ENCODE data around the gene RSKR.
"Not testable (repeated sequence)": the region's sequence is repeated elsewhere in the genome, so short reads cannot be mapped to it uniquely, and the experiment has no call there.

Gene RSKR

GRCh38 chr17:28577466-28577824, 36.5 kb downstream of the RSKR start:
- DNase-seq (no peak), ATAC-seq (no peak)

- ATAC-seq (peak; percentile 94), DNase-seq (peak; percentile 99)
These were observed 37.1 kb downstream of the RSKR start, which contains the start of gene ALDOC for GRCh38 chr17:28576758-28577465. Gene ALDOC, minus strand, starts transcription at chr17:28576895. Its CDS starts 1,363 bp downstream, at chr17:28575532.

GRCh38 chr17:28576016-28576415, 38.0 kb downstream of the RSKR start:
- DNase-seq, ATAC-seq: not testable (repeated sequence)

- no peak for ATAC-seq
These were observed 38.7 kb downstream of the RSKR start for GRCh38 chr17:28575126-28575795.

GRCh38 chr17:28574526-28574925, 39.5 kb downstream of the RSKR start:
- ATAC-seq, result no peak
- no peak for DNase-seq

More at GRCh38 chr17:28575126-28575795, 38.7 kb downstream of the RSKR start:
- DNase-seq, result no peak

GRCh38 chr17:28573966-28574480, 40.0 kb downstream of the RSKR start:
- DNase-seq, result no peak
- no peak for ATAC-seq

- no peak for DNase-seq
- no peak for ATAC-seq
These were observed 40.5 kb downstream of the RSKR start for GRCh38 chr17:28573521-28573920.

- DNase-seq (no peak), ATAC-seq (no peak)
These were observed 41.0 kb downstream of the RSKR start for GRCh38 chr17:28573040-28573380.

- no peak for ATAC-seq
These were observed 41.5 kb downstream of the RSKR start for GRCh38 chr17:28572259-28573039.

GRCh38 chr17:28571361-28572122, 42.4 kb downstream of the RSKR start, which contains the start of gene PIGS:
Gene PIGS, minus strand, starts transcription at chr17:28571524. Its CDS starts 28 bp downstream, at chr17:28571496.
- ATAC-seq, result peak; percentile 98

More at GRCh38 chr17:28572259-28573039, 41.5 kb downstream of the RSKR start:
- DNase-seq, result no peak

GRCh38 chr17:28570716-28571360, 43.1 kb downstream of the RSKR start:
- peak; percentile 62 for DNase-seq

More at GRCh38 chr17:28571361-28572122, 42.4 kb downstream of the RSKR start, which contains the start of gene PIGS:
- peak; percentile 95 for DNase-seq

GRCh38 chr17:28569446-28569845, 44.5 kb downstream of the RSKR start:
- no peak for ATAC-seq
- no peak for DNase-seq

More at GRCh38 chr17:28570716-28571360, 43.1 kb downstream of the RSKR start:
- peak; percentile 42 for ATAC-seq

GRCh38 chr17:28567604-28568003, 46.4 kb downstream of the RSKR start:
- ATAC-seq (no peak), DNase-seq (no peak)

GRCh38 chr17:28563475-28563874, 50.5 kb downstream of the RSKR start:
- DNase-seq (no peak), ATAC-seq (no peak)
